GM10266 (cell line): ENCODE measurements around the gene CD300H.
A peak's percentile ranks its signal among the peaks of the same experiment; 100 is the strongest.
"Not testable (repeated sequence)": the region's sequence is repeated elsewhere in the genome, so short reads cannot be mapped to it uniquely, and the experiment has no call there.

Experiments
- DNase-seq: peaks from one replicate; pipeline ENCODE4 v3.0.0; 2012; ENCODE audit errors: extremely low spot score
- TF ChIP-seq, protein P1 (sequence below): IDR thresholded peaks from 2 replicates; pipeline ENCODE4 v1.5.1; 2012; ENCODE audit warnings: mild to moderate bottlenecking, low read depth; ENCODE audit not compliant: control insufficient read depth, insufficient read depth; ENCODE audit errors: missing control alignments

The CD300H gene

DNA sequence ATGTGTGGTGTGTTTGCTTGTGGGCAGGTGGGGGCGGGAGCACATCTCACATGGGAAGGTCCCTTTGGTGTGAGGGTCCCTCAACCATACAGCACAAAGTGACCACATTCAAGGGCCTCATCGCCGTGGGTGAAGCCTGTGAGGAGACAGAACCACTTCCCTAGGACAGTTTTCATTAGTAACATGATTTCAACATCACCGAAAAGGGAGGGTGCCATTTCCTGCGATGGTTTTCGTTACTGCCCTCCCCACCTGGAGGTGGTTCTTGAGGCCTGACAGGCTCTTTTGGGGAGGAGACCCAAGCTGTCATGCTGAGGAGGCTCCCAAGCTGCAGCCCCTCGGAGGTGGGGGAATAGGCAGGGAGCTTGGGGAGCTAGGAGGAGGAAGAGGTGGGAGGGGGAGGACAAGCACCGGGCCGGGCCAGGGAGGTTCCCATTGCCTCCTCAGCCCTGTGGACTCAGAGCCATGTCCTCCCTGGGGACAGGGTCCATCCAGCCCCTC is 45.6 kb downstream of the CD300H start:
- TF ChIP-seq, protein P1, sequence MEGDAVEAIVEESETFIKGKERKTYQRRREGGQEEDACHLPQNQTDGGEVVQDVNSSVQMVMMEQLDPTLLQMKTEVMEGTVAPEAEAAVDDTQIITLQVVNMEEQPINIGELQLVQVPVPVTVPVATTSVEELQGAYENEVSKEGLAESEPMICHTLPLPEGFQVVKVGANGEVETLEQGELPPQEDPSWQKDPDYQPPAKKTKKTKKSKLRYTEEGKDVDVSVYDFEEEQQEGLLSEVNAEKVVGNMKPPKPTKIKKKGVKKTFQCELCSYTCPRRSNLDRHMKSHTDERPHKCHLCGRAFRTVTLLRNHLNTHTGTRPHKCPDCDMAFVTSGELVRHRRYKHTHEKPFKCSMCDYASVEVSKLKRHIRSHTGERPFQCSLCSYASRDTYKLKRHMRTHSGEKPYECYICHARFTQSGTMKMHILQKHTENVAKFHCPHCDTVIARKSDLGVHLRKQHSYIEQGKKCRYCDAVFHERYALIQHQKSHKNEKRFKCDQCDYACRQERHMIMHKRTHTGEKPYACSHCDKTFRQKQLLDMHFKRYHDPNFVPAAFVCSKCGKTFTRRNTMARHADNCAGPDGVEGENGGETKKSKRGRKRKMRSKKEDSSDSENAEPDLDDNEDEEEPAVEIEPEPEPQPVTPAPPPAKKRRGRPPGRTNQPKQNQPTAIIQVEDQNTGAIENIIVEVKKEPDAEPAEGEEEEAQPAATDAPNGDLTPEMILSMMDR, result no peak
- DNase-seq, result peak; percentile 42

DNA sequence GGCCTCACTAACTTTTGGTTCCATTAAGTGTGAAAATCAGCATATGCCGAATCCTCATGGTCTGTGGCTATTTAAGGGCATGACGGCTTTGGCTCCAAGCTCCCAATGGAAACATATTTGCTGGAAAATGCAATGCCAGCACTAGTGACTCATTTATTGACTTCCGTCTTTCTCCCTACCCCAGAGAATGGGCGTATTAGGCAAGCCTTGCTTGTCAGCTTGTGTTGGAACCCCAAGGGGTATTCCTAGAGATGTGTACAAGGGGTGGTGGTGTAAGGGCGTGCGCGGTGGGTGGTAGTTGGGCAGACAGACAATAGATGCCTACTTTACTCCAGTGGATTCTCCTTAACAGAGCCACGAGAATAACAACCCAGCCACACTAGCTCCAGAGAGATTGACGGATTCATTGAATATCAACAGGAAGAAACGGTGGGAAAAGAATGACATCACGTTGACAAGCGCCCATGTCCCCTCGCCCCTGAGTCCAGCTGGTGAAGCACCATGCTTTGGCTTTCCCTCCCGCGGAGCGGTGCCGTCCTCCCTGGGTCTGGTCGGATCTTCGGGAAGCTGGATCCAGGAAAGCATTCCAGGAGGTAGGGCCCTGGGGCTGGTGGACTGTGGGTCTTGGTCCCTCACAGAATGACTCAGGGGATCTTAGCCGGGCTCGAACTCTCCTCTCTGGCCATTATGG is 46.4 kb downstream of the CD300H start:
- TF ChIP-seq, protein P1, result no peak
- DNase-seq, result peak; percentile 1

DNA sequence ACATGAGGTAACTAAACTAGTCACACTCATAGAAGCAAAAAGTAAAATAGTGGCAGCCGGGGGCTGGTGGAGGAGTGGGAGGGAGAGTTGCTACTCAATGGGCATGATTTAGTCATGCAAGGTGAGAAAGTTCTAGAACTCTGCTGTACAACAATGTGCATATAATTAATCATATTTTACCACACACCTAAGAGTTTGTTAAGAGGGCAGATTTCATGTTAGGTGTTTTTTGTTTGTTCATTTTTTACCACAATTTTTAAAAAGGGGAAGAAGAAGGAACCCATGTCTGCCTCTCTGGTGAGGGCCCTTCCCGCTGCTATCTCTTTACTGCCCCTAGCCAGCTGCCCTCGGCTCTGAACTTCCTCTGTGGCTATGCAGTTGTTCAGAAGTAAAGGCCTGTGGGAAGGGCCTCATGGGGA is 47.3 kb downstream of the CD300H start:
- TF ChIP-seq, protein P1, result no peak
- DNase-seq, result no peak

DNA sequence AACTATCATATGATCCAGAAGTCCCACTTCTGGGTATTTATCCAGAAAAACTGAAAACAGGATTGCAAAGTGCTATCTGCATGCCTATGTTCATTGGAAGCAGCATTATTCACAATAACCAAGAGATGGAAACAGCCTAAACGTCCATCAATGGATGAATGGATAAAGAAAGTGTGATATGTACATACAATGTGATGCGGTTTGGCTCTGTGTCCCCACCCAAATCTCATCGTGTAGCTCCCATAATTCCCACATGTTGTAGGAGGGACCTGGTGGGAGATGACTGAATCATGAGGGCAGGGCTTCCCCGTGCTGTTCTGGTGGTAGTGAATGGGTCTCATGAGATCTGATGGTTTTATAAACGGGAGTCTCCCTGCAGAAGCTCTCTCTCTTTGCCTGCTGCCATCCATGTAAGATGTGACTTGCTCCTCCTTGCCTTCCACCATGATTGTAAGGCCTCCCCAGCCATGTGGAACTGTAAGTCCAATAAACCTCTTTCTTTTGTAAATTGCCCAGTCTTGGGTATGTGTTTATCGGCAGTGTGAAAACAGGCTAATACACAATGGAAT is 48.8 kb downstream of the CD300H start:
- not testable (repeated sequence) for DNase-seq

DNA sequence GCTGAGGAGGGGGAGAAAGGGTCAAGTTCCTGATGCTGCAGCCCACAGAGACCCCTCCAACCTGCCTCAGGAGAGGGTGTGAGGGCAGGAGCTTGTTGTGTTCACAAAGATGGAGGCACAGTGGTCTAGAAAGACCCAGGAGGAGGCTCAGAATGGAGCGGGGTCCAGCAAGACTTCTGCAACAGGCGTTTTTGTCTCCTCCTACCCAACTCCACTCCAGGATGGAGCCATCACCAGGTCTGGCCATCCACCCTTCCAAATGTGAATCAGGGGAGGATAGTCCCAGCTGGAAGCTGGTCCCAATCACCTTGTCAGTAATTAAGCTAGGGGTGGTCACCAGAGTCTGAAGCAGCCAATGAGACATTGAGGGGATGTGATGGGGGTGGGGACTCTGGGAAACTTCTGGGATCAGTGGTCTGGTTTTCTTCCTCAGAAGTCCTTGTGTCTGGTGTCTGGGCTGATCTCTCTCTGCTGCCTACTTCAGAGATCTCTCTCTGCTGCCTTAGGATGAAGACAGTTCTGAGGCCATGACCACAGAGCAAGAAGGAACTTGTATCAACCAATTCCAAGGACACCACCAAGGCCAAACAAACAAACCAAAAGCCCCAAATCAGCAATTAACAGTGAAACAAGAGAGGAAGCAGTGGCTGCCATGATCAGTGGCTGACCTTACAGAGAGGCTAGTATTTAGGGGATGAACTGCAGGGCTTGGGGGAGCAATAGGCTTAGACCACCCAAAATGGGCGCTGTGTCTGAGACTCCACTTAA is 50.6 kb downstream of the CD300H start:
- DNase-seq, result no peak

DNA sequence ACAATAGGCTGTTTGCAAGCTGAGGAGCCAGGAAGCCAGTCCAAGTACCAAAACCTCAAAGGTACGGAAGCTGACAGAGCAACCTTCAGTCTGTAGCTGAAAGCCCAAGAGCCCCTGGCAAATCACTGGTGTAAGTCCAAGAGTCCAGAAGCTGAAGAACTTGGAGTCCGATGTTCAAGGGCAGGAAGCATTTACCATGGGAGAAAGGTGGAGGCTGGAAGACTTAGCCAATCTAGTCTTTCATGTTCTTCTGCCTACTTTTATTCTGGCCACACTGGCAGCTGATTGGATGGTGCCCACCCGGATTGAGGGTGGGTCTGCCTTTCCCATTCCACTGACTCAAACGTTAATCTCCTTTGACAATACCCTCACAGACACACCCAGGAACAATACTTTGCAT is 51.4 kb downstream of the CD300H start:
- DNase-seq, result no peak
- TF ChIP-seq, protein P1, result no peak

More for the DNA sequence above, 50.6 kb downstream of the CD300H start:
- TF ChIP-seq, protein P1, result no peak

DNA sequence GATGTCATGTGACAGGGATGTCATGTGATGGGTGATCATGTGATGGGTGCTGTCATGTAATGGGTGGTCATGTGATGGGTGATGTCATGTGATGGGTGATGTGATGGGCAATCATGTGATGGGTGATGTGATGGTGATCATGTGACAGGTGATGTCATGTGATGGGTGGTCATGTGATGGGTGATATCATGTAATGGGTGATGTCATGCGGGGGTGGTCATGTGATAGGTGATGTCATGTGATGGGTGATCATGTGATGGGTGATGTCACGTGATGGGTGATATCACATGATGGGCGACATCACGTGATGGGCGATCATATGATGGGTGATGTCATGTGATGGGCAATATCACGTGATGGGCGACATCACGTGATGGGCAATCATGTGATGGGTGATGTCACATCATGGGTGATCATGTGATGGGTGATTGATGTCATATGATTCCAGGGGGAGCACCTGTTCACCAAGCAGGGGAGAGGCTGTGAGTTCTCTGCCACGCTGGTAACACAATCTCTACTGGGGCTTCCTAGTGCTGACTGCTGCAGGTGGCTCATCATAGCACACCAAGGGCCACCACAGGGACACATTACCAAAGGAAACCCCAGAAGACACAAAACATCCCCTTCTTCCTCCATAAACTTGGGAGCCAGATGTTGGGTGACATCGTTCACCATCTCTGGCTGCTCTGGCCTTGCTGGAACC is 52.5 kb downstream of the CD300H start:
- DNase-seq, result no peak
- TF ChIP-seq, protein P1, result no peak
